GM21619 (cell line): ENCODE measurements around the gene ANK3.
A peak's percentile ranks its signal among the peaks of the same experiment; 100 is the strongest.

ENCODE experiments used
- ATAC-seq: cut with Tn5 transposase; IDR thresholded peaks from one replicate; pipeline ENCODE4 v1.9.1; 2021; ENCODE audit not compliant: unreplicated experiment

ANK3 gene

DNA sequence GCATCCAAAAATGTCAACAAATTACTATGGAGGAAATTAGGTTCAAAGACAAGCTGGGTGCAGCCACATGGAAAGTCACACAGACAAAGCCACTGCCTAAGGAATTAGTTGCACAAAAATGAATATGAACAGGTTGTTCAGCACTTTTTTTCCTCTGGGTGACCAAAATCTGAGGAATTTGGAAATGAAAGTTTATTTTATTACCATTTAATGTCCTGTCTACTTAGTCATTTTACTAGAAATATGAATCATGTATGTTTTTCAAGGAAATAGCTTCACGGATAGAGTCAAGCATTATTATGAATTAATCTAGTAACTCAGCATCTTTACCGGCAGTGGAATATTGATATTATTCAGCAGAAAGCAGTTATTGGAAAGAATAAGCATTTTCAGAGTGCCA is 106.3 kb downstream of the ANK3 start:
- no peak for ATAC-seq

DNA sequence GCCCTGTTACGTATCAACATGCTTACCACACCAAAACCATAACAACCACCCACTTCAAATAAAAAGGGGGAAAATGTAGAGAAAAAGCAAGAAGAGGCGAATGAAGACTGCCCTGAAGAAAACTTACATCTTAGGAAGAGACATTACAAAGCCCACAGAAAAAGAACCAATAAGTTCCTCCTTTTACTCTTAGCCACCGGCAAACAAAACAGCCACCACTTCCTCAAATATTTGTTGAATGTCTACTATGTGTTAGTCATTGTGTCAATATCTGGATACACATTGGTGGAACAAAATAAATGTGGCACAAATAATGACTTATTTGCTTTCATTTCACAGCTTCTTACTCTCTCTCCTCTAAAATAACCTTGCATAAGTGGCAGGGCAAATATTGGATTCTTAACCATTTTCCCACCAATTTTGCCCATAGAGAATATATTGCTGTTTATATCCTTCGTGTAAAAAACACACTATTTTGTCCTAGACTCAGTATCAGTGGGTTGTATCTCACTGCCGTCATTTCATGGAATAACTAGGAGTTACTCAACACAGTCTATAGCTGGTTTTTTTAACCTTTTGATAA is 106.8 kb downstream of the ANK3 start:
- ATAC-seq: no peak

DNA sequence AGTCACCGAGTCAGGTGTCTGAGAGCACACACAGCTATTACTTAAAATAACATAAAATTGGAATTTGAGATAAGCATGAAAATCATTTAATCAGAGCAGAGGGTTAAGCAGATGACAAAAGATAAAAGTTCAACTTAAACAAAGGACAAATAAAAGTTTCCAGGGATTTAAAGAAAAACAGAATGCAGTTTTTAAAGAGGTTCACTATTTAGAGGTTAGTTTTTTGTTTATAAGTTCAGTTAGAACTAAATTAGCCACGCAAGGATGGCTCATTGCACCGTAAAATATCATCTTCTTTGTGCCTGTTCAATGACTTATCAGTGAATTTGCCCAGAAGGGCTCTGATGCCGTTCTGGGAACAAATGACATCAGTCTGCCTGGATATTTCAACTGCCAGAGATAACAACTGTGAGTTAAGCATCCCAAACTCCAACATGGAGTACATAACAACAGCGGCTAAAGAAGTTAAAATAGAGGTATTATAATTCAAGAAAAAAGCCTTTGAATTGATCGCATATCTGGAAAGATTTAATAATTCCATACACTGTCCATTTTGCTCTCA is 107.8 kb downstream of the ANK3 start:
- no peak for ATAC-seq

DNA sequence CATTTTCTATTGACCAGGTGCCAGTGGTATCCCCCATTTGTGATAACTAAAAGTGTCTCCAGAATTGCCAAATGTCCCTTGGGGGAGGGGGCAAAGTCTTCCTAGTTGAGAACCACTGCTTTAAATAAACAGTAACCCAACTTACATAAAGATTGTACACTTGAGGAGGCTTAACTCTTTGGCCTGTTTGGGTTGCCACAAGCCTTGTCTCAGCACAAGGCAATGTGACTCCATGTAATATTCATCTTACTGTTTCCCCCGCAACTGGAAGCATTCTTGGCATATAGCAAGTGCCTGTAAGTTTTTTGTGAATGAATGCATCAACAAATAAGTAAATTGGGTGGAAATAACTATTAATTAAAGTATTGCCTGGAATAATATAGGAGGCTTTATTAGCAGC is 108.3 kb downstream of the ANK3 start:
- ATAC-seq: no peak

DNA sequence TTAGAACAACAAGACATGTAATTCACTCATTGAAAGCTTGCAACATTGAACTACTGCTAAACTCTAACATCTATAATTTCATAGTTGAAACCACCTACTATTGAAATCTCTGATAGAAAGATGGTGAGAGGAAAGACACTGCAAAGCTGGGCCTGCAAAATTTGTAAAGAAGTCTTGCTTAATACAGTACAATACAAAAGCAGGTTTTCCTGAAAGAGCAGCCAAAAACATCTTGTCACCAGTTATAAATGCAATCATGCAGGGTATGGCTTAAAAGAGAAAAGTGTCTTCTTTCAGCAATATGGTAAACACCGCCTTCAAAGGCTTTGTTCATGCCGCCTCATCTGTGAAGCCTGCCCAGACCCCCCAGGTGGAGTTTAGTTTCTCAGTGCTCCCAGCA is 109.2 kb downstream of the ANK3 start:
- no peak for ATAC-seq

DNA sequence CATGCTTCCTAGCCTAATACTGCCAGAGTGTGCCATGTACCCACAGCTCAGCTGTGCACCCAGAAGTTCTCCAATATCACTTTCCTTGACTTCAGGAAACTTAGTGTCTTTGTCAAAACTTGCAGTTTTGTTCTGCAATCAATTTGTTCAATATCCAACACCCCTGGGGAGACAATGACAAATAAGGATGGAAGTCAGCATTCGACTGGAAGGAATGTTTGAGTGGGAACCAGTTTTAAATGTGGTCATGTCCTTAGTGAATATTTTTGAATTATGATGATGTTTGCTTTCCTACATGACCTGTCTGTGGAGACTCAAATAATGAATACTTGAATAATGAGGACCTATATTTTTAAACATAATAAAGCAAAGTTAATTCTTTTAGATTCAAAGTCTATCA is 112.0 kb downstream of the ANK3 start:
- no peak for ATAC-seq

DNA sequence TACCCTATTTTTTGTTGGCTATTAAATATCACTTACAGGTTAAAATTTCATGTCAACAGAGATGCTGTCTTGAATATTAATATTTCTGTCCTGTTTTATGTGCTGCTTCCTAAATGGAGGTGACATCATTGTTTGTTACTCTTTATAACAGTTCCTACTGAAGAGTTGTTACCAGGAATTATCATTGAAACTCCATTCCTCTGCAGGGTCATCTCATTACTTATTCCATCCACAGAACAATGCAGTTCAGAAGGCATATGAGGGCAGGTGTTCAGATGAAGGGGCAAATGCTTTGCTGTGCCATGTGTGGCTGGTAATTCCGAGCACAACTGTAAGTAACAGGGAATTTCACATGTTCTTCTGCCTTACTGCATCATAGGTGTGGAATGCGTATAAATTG is 113.4 kb downstream of the ANK3 start:
- no peak for ATAC-seq

DNA sequence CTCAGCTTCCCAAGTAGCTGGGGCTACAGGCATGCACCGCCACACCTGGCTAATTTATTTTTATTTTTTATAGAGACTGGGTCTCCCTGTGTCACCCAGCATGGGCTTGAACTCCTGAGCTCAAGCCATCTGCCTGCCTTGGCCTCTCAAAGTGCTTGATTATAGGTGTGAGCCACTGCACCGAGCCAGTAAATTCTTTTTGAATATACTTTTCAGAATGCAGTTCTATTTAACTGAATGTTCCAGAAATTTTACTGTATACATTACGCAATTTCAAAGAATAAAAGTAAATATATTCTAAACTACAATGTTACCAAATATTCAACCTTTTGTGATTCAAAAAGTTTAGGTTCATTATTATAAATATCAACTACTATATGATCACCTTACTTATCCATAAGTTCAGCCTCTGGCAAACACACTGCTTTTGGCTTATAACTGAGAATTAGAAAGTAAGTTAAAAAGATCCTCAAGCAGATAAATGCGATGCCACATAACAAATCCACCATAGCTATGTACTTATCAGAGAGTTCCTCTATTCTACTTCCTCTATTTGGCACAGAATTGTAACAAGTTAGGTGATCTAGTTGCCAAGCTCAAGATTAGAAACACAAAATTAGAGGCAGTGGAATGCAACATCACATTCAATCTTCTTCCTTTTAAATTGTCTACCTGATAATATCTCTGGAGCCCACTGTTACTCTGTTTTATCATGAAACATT is 118.2 kb downstream of the ANK3 start:
- no peak for ATAC-seq

DNA sequence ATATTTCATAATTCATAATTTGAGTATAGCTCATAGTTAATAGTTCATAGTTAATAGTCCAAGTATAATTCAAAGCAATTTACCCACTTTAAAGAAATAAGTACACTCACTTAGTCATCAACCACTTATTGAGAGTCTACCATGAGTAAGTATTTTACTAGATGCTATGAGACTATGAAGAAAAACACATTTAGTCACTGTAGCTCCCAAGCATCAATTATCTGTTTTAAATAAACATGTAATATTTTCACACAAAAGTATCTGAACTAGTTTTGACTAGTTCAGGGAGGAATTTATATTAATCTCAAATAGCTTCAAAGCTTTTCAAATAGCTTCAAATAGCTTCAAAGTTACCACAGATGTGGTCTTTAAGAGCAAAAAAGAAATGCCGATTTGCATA is 119.2 kb downstream of the ANK3 start:
- no peak for ATAC-seq

DNA sequence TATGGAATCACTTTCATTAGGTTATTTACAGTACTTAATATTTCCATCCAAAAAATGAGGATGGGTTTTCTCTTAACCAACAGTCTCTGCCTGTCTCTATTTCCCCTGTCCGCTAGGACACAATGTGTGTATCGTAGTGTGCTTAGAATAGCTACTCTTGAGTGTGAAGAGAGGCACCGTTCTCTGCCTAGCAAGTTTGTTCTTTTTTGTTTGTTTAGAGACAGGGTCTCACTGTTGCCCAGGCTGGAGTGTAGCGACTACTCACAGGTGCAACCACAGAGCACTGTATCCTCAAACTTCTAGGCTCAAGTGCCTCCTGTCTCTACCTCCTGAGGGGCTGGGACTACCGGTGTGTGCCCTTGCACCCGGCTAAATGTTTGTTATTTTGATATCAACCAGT is 121.9 kb downstream of the ANK3 start:
- no peak for ATAC-seq

DNA sequence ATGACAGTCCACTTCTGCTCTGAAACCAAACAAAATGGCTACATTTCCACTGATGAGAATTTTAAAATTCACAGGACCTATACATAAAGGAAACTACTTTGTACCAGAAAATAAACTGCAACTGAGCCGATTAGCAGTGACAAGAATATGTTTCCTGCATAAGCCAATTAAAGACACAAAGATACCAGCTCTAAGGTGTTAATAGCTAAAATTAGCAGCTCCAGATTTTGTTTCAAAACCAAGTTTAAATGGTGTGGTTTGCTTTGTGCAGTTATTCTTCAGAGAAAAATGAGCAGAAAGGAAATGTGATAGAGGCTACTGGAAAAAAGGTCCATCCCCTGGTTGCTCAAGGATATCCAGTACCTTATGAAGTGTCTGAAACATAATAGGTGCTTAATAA is 123.2 kb downstream of the ANK3 start:
- no peak for ATAC-seq

DNA sequence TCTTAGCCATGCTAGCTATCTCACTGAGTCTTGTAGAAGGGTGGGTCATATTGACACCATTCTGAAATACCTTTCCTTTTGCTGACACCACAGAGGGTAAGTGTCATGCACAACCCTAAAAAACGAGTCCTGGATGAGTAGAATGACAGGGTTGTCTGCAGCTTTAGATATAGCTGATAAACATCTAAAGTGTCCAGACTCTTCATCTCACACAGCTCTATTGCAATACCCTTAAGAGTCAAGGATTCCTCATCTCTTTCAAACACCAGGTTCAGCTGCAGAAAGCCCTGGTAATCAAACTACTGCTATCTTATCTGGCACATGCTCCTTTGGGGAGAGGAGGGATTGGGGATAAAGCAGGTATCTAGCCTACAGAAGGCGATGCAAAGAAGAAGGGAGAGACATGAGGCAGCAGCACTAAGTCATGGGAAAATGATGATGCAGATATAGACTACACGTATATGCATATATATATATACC is 127.0 kb downstream of the ANK3 start:
- no peak for ATAC-seq

DNA sequence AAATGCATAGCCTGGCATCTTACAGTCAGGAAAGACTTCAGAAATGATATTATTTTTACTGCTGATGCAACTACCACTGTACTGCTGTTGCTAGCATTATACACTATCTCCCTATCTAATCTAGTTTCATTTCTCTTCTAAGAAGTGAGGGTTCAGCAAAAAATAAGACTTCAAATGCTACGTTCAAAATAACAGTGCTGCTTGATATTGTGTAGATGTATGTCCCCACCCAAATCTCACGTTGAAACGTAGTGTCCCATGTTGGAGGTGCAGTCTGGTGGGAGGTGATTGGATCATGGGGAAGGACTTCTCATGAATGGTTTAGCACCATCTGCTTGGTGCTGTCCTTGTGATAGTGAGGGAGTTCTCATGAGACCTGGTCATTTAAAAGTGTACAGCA is 129.4 kb downstream of the ANK3 start:
- no peak for ATAC-seq

DNA sequence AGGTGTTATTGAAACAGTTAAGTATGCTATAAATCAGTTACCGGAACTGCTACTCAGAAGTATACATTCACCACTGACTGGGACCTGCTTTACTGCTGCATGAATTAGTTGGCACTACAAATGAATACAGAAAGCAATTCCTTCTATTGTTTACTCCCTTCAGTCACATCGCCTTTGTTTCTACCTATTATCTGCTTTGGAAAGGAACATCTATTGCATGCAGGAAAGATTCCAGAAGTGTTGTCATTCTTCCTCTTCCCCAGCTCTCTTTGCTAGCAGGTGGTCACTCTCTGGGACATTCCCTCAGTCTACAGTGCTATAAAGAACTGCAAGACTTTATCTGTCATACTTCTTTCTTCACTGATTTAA is 131.3 kb downstream of the ANK3 start:
- ATAC-seq: no peak

DNA sequence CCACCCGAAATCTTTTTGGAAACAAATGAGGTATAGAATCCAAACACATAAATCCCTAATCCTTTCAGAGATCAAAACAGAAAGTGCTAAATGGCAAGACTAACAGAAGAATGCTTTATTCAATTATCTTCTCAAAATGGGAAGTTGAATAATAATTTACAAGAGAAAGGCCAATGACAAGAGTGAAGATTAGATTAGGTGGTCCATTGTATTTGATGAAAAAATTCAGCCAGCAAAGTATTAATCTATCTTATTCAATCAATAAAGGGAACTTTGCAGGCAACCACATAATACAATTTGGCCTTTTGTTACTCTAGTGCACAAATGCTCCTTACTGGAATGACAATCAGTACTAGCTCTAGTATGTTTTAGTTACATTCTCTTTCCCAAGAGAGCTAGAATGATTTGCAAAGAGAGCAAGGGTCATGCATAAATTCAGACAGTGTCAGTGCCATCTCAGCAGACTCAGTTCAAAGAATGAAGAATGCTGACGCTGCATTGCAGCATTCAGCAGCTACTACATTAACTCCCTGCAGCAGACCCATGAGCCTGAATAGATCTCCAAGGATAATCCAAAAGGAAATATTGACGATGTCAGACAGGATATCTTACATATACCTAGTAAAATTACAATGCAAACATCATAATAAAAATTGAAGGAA is 131.8 kb downstream of the ANK3 start:
- ATAC-seq: no peak

DNA sequence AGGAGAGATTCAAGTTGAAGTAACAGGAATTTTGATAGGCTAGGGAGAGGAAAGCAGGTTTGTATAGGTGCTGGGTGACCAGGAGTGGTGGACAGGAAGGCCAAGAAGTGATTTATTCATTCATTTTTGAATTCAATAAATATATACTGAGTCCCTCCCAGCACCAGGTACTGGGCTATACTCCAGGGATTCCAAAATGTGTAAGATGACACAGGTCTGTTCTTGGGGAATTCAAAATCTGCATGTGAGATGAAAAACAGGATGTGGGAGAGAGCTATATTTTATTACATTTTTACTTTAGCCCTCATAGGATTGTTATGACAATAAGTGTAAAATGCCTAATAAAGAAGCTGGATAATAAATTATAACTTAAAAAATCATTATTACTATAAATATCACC is 134.9 kb downstream of the ANK3 start:
- ATAC-seq: no peak

DNA sequence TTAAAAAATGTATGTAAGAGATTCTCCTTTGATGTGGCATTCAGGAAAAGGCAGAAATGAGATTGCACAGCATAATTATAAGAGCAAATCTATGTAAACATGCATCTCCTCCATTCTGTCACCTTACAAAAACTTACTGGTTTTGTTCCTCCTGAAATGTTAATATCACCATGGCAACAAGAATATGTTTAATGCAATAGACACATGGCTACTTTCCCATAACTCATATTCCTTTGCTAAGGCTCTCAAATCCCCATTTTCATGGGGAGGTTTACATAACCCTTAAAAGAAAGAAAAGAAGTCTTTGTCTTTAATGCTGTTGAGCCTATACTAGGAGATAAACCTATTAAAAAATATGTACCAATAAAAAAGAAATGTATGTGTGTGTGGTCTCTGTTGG is 136.2 kb downstream of the ANK3 start:
- no peak for ATAC-seq

DNA sequence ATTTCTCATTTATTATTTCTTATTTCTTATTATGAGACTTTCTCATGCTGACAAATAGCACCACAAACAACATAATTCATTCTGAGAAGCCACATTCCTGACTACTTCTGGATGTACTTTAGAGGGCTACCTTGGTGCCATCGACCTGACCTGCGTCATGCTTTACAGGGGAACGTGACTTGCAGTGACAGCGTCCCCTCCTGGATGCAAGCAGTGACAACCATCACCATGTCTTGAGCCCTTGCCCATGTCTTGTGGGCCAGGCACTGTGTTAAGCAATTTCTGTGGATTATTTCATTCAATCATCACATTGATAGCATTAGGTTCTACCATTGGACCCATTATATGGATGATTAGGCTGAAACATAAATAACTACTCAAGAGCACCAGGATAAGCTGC is 137.0 kb downstream of the ANK3 start:
- ATAC-seq: no peak

DNA sequence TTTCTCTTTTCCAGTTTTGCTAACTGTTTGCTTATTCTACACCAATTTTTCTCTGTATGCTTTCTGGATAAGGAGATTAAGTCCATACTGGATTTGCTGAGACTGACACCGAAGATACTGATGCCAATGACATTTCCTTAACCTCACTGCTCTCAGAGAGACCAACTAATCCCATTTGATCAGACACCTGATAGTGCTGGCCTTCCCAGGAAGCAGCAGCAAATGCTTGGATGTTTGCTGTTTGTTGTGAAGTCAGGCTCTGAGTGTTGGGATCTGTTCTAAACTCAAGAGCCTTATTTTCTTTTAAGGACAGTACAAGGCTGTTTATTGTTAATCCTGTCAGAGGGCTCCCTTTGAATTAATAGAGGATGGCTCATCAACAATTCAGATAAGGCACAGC is 143.3 kb downstream of the ANK3 start:
- no peak for ATAC-seq

DNA sequence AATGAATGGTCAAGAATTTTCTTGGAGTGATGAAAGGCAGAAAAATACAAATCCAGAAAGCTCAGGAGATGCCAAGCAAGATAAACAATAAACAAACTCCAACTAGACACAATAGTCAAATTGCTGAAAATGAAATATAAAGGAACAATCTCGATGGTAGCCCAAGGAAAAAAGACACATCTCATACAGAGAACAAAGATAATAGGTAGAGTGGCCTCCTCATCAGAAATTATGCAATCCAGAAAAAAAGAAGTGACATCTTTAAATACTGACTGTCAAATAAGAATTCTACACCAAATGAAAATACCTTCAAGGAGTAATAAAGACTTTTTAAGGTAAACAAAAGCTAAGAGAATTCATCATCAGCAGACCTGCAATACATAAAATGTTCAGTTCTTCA is 150.4 kb downstream of the ANK3 start:
- ATAC-seq: no peak

DNA sequence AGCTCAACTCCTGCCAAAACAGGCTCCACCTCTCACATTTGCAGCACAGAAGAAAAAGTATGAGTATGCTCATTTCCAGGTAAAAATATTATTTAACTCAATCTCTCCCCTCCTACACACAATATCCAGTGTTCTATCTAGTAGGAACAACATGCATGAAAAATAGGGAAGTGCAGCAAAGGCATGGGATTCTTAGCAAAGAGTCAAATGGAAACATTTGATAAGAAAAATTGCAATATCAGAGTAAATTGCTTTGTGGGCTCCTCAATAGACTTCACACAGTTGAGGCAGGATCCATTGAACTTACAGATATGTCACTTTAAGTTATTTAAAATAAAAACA is 150.9 kb downstream of the ANK3 start:
- no peak for ATAC-seq

DNA sequence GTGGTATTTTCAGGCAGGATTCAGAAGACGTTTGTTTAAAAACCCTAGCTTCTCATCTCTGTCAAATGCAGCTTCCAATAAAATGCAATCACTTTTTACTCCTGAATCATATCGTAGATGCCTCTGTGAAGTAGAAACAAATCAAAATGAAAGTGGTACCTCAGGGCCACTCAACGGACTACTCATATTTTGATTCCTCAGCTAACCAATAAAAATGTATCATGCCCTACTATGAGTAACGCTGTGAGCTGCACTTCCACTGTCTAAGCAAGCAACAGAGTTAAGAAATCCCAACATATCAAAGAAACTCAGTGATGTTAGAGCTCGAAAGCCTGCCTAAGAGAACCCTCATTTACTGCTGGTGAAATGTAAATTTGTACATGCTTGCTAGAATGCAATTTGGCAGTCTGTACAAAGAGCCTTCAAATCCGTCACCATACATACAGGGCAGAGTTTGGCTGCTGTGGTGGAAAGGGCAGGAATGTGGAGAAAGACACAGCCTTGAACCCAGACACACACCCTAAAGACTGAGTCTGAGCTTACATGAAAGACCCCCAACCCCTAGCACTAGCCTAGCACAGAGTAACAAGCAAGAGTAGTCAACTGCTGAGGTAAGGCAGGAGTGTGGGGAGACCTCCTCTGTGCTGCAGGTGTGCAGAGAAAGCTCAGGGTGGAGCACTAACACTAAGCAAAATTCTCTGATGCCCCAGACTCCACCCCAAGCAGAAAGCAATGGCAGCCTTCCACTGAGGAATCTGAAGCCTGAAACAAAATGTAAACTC is 151.5 kb downstream of the ANK3 start:
- peak; percentile 45 for ATAC-seq
